DOHH2 (cell line): Measurements from ENCODE around the gene SPATA17.

Experiments used
- CTCF ChIP-seq: fragments of 200-600 bp; sonication (generic); IDR thresholded peaks from one replicate; pipeline ENCODE4 v1.5.1; 2014; ENCODE audit warnings: antibody characterized with exemption, mild to moderate bottlenecking, low read depth, low read length; ENCODE audit not compliant: poor library complexity, severe bottlenecking
- EZH2phosphoT487 ChIP-seq: fragments of 200-600 bp; sonication (generic); IDR thresholded peaks from 2 replicates; pipeline ENCODE4 v1.6.1; 2017; ENCODE audit warnings: borderline replicate concordance, mild to moderate bottlenecking, antibody characterized with exemption, low read length, moderate library complexity, mixed read lengths

GRCh38 chr1:217650674-217651073, 19.5 kb downstream of the SPATA17 start:
- TF ChIP-seq CTCF = no peak
- TF ChIP-seq EZH2phosphoT487 = no peak
